NT2/D1 (cell line): ENCODE data around the gene UMODL1.

Source experiments
- DNase-seq: peaks from one replicate; pipeline ENCODE4 v3.0.0-alpha.2; 2011; ENCODE audit warnings: low read depth, low spot score
- H3K27me3 ChIP-seq: 2 replicates; pipeline ENCODE4 v1.6.0; 2011; ENCODE audit warnings: mild to moderate bottlenecking; ENCODE audit not compliant: insufficient read length, insufficient read depth
- H3K36me3 ChIP-seq: 2 replicates; pipeline ENCODE4 v1.6.1; 2011; ENCODE audit warnings: mild to moderate bottlenecking, low read length, mixed read lengths; ENCODE audit not compliant: insufficient read depth, insufficient read length
- H3K4me1 ChIP-seq: 2 replicates; pipeline ENCODE4 v1.5.1; 2011; ENCODE audit not compliant: insufficient read depth, insufficient read length
- H3K4me3 ChIP-seq: 2 replicates; pipeline ENCODE4 v1.5.1; 2011; ENCODE audit warnings: low read depth; ENCODE audit not compliant: insufficient read length
- H3K9ac ChIP-seq: 2 replicates; pipeline ENCODE4 v1.6.0; 2011; ENCODE audit warnings: low read depth; ENCODE audit not compliant: insufficient read length
- H3K9me3 ChIP-seq: 2 replicates; pipeline ENCODE4 v1.5.1; 2011; ENCODE audit warnings: mild to moderate bottlenecking, low read length; ENCODE audit not compliant: insufficient read depth
- SUZ12 ChIP-seq: IDR thresholded peaks from 2 replicates; pipeline ENCODE4 v1.6.1; 2011; ENCODE audit not compliant: insufficient read length, insufficient read depth; ENCODE audit errors: extremely low read depth
- YY1 ChIP-seq: IDR thresholded peaks from 2 replicates; pipeline ENCODE4 v1.6.1; 2011; ENCODE audit not compliant: insufficient read length, insufficient read depth
- ZNF274 ChIP-seq: IDR thresholded peaks from 2 replicates; pipeline ENCODE4 v1.6.1; 2011; ENCODE audit warnings: mild to moderate bottlenecking, low read depth, low read length

UMODL1 gene

GRCh38 chr21:42109873-42110525, 38.9 kb downstream of the UMODL1 start:
- Histone ChIP-seq H3K9me3 (no peaks in the 10 kb centered on the region), H3K36me3 (no peaks in the 10 kb centered on the region), H3K4me1 (peaks cover 21% of the 10 kb centered on the region), H3K9ac (no peak overlapping the region), H3K4me3 (no peak overlapping the region), H3K27me3 (no peaks in the 10 kb centered on the region)
- TF ChIP-seq SUZ12 = no peak
- TF ChIP-seq ZNF274 = no peak
- no peak for TF ChIP-seq YY1
- DNase-seq = no peak

GRCh38 chr21:42110691-42111469, 39.8 kb downstream of the UMODL1 start:
- H3K36me3 ChIP-seq = no peaks in the 10 kb centered on the region
- no peak for TF ChIP-seq YY1
- TF ChIP-seq SUZ12 = no peak
- TF ChIP-seq ZNF274 = no peak
- H3K4me1 ChIP-seq = peaks cover 21% of the 10 kb centered on the region
- H3K9ac ChIP-seq = no peak overlapping the region
- DNase-seq = no peak
- H3K9me3 ChIP-seq = no peaks in the 10 kb centered on the region
- no peak overlapping the region for H3K4me3 ChIP-seq
- H3K27me3 ChIP-seq = no peaks in the 10 kb centered on the region

- Histone ChIP-seq H3K36me3 (no peaks in the 10 kb centered on the region), H3K4me3 (no peak overlapping the region), H3K9ac (no peak overlapping the region), H3K27me3 (no peaks in the 10 kb centered on the region), H3K9me3 (no peaks in the 10 kb centered on the region), H3K4me1 (peaks cover 19% of the 10 kb centered on the region)
- TF ChIP-seq YY1 (no peak), ZNF274 (no peak), SUZ12 (no peak)
- no peak for DNase-seq
These were observed 40.3 kb downstream of the UMODL1 start for GRCh38 chr21:42111470-42111743.

- peaks cover 19% of the 10 kb centered on the region for H3K4me1 ChIP-seq
- no peak for TF ChIP-seq ZNF274
- TF ChIP-seq SUZ12 = no peak
- TF ChIP-seq YY1 = no peak
- no peaks in the 10 kb centered on the region for H3K36me3 ChIP-seq
- H3K9me3 ChIP-seq = no peaks in the 10 kb centered on the region
- no peak overlapping the region for H3K9ac ChIP-seq
- H3K4me3 ChIP-seq = no peak overlapping the region
- DNase-seq = no peak
- no peaks in the 10 kb centered on the region for H3K27me3 ChIP-seq
These were observed 40.7 kb downstream of the UMODL1 start for GRCh38 chr21:42111811-42112210.

- H3K4me3 ChIP-seq = no peak overlapping the region
- no peak overlapping the region for H3K9ac ChIP-seq
- no peaks in the 10 kb centered on the region for H3K27me3 ChIP-seq
- peaks cover 20% of the 10 kb centered on the region for H3K4me1 ChIP-seq
- H3K9me3 ChIP-seq = no peaks in the 10 kb centered on the region
- TF ChIP-seq SUZ12 = no peak
- TF ChIP-seq ZNF274 = no peak
- TF ChIP-seq YY1 = no peak
- H3K36me3 ChIP-seq = no peaks in the 10 kb centered on the region
- no peak for DNase-seq
These were observed 41.1 kb downstream of the UMODL1 start for GRCh38 chr21:42112238-42112637.

GRCh38 chr21:42112857-42113256, 41.7 kb downstream of the UMODL1 start:
- peaks cover 15% of the 10 kb centered on the region for H3K4me1 ChIP-seq
- H3K4me3 ChIP-seq = no peak overlapping the region
- H3K9me3 ChIP-seq = no peaks in the 10 kb centered on the region
- no peak for DNase-seq
- no peak for TF ChIP-seq ZNF274
- TF ChIP-seq SUZ12 = no peak
- TF ChIP-seq YY1 = no peak
- peaks cover 1% of the 10 kb centered on the region for H3K27me3 ChIP-seq
- no peaks in the 10 kb centered on the region for H3K36me3 ChIP-seq
- H3K9ac ChIP-seq = no peak overlapping the region

GRCh38 chr21:42113926-42114409, 42.9 kb downstream of the UMODL1 start:
- no peak overlapping the region for H3K4me3 ChIP-seq
- H3K9ac ChIP-seq = no peak overlapping the region
- TF ChIP-seq SUZ12 (no peak), ZNF274 (no peak), YY1 (no peak)
- DNase-seq = no peak
- no peaks in the 10 kb centered on the region for H3K36me3 ChIP-seq
- peaks cover 9% of the 10 kb centered on the region for H3K27me3 ChIP-seq
- no peaks in the 10 kb centered on the region for H3K9me3 ChIP-seq
- peaks cover 8% of the 10 kb centered on the region for H3K4me1 ChIP-seq

GRCh38 chr21:42114646-42115045, 43.5 kb downstream of the UMODL1 start:
- Histone ChIP-seq H3K9me3 (no peaks in the 10 kb centered on the region), H3K4me1 (peaks cover 14% of the 10 kb centered on the region), H3K27me3 (peaks cover 12% of the 10 kb centered on the region), H3K36me3 (no peaks in the 10 kb centered on the region), H3K4me3 (no peak overlapping the region), H3K9ac (no peak overlapping the region)
- DNase-seq = no peak
- TF ChIP-seq SUZ12 = no peak
- TF ChIP-seq ZNF274 = no peak
- no peak for TF ChIP-seq YY1
